MM.1S (cell line): ENCODE measurements around the gene ARFGEF3.
A peak's percentile ranks its signal among the peaks of the same experiment; 100 is the strongest.

Experiments
- DNase-seq: peaks from one replicate; pipeline ENCODE4 v3.0.0-alpha.2; 2015
- H2AFZ ChIP-seq: fragments of 300-600 bp; sonication (generic); 2 replicates; pipeline ENCODE4 v1.6.0; 2016; ENCODE audit warnings: antibody characterized with exemption, low read length
- H3F3A ChIP-seq: fragments of 300-600 bp; sonication (generic); 2 replicates; pipeline ENCODE4 v1.6.1; 2016; ENCODE audit warnings: mild to moderate bottlenecking, antibody characterized with exemption, low read length, moderate library complexity, mixed read lengths; ENCODE audit not compliant: insufficient read depth
- H3K27ac ChIP-seq: fragments of 300-600 bp; sonication (generic); 2 replicates; pipeline ENCODE4 v1.5.1; 2016; ENCODE audit warnings: mild to moderate bottlenecking, low read length
- H3K27me3 ChIP-seq: fragments of 300-600 bp; sonication (generic); replicated peaks from 2 replicates; pipeline ENCODE4 v1.6.0; 2016; ENCODE audit warnings: low read length; ENCODE audit not compliant: insufficient read depth
- H3K36me3 ChIP-seq: fragments of 300-600 bp; sonication (generic); replicated peaks from 2 replicates; pipeline ENCODE4 v1.6.1; 2016; ENCODE audit warnings: mild to moderate bottlenecking, low read length, mixed read lengths; ENCODE audit not compliant: insufficient read depth
- H3K4me1 ChIP-seq: fragments of 300-600 bp; sonication (generic); 2 replicates; pipeline ENCODE4 v1.6.1; 2016; ENCODE audit warnings: low read length, mixed read lengths
- H3K4me2 ChIP-seq: fragments of 300-600 bp; sonication (generic); 2 replicates; pipeline ENCODE4 v1.6.0; 2016; ENCODE audit warnings: low read depth, low read length
- H3K4me3 ChIP-seq: fragments of 300-600 bp; sonication (generic); 2 replicates; pipeline ENCODE4 v1.5.1; 2016; ENCODE audit warnings: low read length, mixed read lengths
- H3K79me2 ChIP-seq: fragments of 300-600 bp; sonication (generic); 2 replicates; pipeline ENCODE4 v1.6.1; 2016; ENCODE audit warnings: mixed run types, low read length, mixed read lengths
- H3K9ac ChIP-seq: fragments of 300-600 bp; sonication (generic); 2 replicates; pipeline ENCODE4 v1.6.1; 2016; ENCODE audit warnings: low read length, mixed read lengths
- H3K9me2 ChIP-seq: fragments of 300-600 bp; sonication (generic); replicated peaks from 2 replicates; pipeline ENCODE4 v1.6.1; 2016; ENCODE audit warnings: mild to moderate bottlenecking, low read length, mixed read lengths; ENCODE audit not compliant: insufficient read depth
- H3K9me3 ChIP-seq: fragments of 300-600 bp; sonication (generic); replicated peaks from 2 replicates; pipeline ENCODE4 v1.6.1; 2016; ENCODE audit warnings: mild to moderate bottlenecking, low read length, mixed read lengths; ENCODE audit not compliant: insufficient read depth
- H4K20me1 ChIP-seq: fragments of 300-600 bp; sonication (generic); 2 replicates; pipeline ENCODE4 v1.6.1; 2016; ENCODE audit warnings: mild to moderate bottlenecking, low read length, moderate library complexity, mixed read lengths; ENCODE audit not compliant: insufficient read depth
- EZH2 ChIP-seq: fragments of 300-600 bp; sonication (generic); optimal IDR thresholded peaks from 2 replicates; pipeline ENCODE3; 2017; ENCODE audit warnings: low read depth, mild to moderate bottlenecking, antibody characterized with exemption, low read length, mixed read lengths
- EZH2phosphoT487 ChIP-seq: fragments of 300-600 bp; sonication (generic); IDR thresholded peaks from 2 replicates; pipeline ENCODE4 v1.6.1; 2018; ENCODE audit warnings: antibody characterized with exemption, low read length
- TF ChIP-seq, protein P1 (sequence below): fragments of 300-600 bp; sonication (generic); IDR thresholded peaks from 2 replicates; pipeline ENCODE4 v1.5.1; 2016; ENCODE audit warnings: antibody characterized with exemption, low read length, mixed read lengths

ARFGEF3 gene

DNA sequence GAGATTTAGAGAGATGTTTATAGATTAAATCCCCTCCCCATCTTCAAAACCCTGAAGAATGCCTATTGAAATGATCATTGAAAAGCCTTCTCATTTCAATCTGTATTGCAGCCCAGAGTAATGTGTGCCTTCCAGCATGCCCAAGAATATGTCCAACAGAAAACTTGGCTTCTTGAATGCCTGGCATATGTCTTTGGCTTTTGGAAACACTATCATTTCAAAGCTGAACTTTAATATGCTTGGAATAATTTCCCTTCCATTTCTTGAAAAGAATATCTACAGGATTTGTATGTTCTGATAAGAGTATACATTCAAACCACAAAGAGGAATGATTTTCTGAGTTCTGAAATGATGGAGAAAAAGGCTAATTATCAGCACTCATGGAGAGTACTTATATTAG is 68.5 kb downstream of the ARFGEF3 start:
- Histone ChIP-seq H2AFZ (no peak overlapping the region), H3K27ac (no peak overlapping the region), H3K9me3 (no peaks in the 10 kb centered on the region), H3K9me2 (no peaks in the 10 kb centered on the region), H3K4me3 (no peak overlapping the region), H3K9ac (no peak overlapping the region), H3K79me2 (no peaks in the 10 kb centered on the region), H3K4me1 (peaks cover 11% of the 10 kb centered on the region), H3F3A (no peaks in the 10 kb centered on the region), H3K36me3 (no peaks in the 10 kb centered on the region), H4K20me1 (no peaks in the 10 kb centered on the region), H3K4me2 (no peak overlapping the region), H3K27me3 (no peaks in the 10 kb centered on the region)
- TF ChIP-seq EZH2phosphoT487 (no peak), EZH2 (no peak)
- TF ChIP-seq, protein P1, sequence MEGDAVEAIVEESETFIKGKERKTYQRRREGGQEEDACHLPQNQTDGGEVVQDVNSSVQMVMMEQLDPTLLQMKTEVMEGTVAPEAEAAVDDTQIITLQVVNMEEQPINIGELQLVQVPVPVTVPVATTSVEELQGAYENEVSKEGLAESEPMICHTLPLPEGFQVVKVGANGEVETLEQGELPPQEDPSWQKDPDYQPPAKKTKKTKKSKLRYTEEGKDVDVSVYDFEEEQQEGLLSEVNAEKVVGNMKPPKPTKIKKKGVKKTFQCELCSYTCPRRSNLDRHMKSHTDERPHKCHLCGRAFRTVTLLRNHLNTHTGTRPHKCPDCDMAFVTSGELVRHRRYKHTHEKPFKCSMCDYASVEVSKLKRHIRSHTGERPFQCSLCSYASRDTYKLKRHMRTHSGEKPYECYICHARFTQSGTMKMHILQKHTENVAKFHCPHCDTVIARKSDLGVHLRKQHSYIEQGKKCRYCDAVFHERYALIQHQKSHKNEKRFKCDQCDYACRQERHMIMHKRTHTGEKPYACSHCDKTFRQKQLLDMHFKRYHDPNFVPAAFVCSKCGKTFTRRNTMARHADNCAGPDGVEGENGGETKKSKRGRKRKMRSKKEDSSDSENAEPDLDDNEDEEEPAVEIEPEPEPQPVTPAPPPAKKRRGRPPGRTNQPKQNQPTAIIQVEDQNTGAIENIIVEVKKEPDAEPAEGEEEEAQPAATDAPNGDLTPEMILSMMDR = no peak
- no peak for DNase-seq

DNA sequence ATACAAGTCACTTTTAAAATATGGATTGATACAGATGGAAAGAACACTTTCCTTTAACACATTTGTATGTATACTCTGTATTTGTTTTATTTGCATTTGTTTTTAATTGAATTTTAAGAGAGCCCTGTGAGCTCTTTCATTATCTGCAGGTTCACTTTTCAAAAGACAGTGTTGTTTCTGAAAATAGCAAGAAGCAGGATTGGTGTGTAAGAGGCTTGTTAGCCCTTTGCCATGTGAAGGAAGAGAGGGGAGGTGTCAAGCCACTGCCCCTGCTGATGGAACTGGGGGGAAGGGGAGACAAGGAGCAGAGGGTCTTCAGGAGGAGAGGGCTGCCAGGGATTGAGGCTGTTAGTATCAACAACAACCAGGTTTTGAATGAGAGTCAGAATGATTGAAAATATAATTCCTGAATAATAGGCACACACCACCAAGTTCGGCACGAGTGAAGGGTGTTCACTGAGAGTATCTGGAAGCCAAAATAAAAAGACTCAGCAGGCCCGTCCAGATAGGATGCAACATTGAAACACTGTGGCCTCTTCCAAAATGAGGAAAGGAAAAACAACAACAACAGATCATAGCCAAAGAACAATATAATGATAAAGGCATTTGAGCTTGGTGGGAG is 69.1 kb downstream of the ARFGEF3 start:
- no peaks in the 10 kb centered on the region for H3K79me2 ChIP-seq
- H3K4me3 ChIP-seq = no peak overlapping the region
- TF ChIP-seq EZH2 (no peak), EZH2phosphoT487 (no peak)
- TF ChIP-seq, protein P1 = no peak
- no peaks in the 10 kb centered on the region for H4K20me1 ChIP-seq
- H3K36me3 ChIP-seq = no peaks in the 10 kb centered on the region
- no peak overlapping the region for H3K27ac ChIP-seq
- no peak overlapping the region for H2AFZ ChIP-seq
- H3K4me1 ChIP-seq = peaks cover 11% of the 10 kb centered on the region
- DNase-seq = no peak
- no peaks in the 10 kb centered on the region for H3K9me3 ChIP-seq
- no peaks in the 10 kb centered on the region for H3K27me3 ChIP-seq
- no peak overlapping the region; the same call in 1 of the 2 replicates for H3K4me2 ChIP-seq
- H3K9ac ChIP-seq = no peak overlapping the region
- H3K9me2 ChIP-seq = no peaks in the 10 kb centered on the region
- H3F3A ChIP-seq = no peaks in the 10 kb centered on the region

DNA sequence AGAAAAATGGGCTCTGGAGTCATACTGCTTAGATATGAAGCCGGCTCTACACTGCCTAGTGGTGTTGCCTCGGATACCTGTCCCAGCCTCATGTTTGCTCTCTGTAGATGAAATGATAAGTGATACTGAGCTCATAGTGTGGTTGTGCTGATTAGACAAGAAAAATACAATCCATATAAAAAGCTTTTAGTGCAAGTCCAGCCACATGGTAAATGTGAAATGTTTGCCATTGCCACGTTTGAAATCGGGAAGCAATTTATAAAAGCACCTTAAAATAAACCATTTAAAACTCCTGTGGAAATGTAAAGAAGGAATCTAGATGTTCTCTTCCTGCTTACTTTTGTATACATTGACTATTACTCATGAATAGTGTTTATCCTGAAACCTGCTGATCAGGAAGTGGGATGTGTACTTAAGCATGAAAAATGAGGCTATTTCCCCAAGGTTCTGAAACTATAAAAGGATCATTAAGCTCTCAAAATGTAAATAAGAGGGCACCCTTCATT is 69.7 kb downstream of the ARFGEF3 start:
- DNase-seq = no peak
- H3K4me3 ChIP-seq = no peak overlapping the region
- H4K20me1 ChIP-seq = no peaks in the 10 kb centered on the region
- no peak overlapping the region for H2AFZ ChIP-seq
- peak overlapping the region; percentile 38; the same call in 1 of the 2 replicates for H3K4me2 ChIP-seq
- H3F3A ChIP-seq = no peaks in the 10 kb centered on the region
- H3K27ac ChIP-seq = no peak overlapping the region
- H3K9me3 ChIP-seq = no peaks in the 10 kb centered on the region
- H3K4me1 ChIP-seq = peaks cover 11% of the 10 kb centered on the region
- no peak overlapping the region for H3K9ac ChIP-seq
- H3K27me3 ChIP-seq = no peaks in the 10 kb centered on the region
- TF ChIP-seq EZH2phosphoT487 = no peak
- TF ChIP-seq, protein P1 = no peak
- TF ChIP-seq EZH2 = no peak
- no peaks in the 10 kb centered on the region for H3K36me3 ChIP-seq
- H3K79me2 ChIP-seq = no peaks in the 10 kb centered on the region
- no peaks in the 10 kb centered on the region for H3K9me2 ChIP-seq
